SK-N-SH (cell line): ENCODE measurements around the gene SMIM27.

Experiments
- CTCF ChIP-seq: fragments of 200-600 bp; sonication (generic); IDR thresholded peaks from 2 replicates; pipeline ENCODE4 v1.6.1; 2017; ENCODE audit warnings: antibody characterized with exemption, mild to moderate bottlenecking, moderate library complexity
- EP300 ChIP-seq, 2 experiments: IDR thresholded peaks; 2 replicates each; pipeline versions ENCODE4 v1.4.0 to v1.6.1; 2012; ENCODE audit warnings: borderline replicate concordance in 1 of 2, low read depth in 1 of 2, low read length in 1 of 2
- EZH2phosphoT487 ChIP-seq: fragments of 200-600 bp; sonication (generic); IDR thresholded peaks from 2 replicates; pipeline ENCODE4 v1.6.1; 2017; ENCODE audit warnings: low read depth, mixed run types, mild to moderate bottlenecking, antibody characterized with exemption, moderate library complexity, borderline replicate concordance
- FOXM1 ChIP-seq: IDR thresholded peaks from 2 replicates; pipeline ENCODE4 v1.4.0; 2012; ENCODE audit warnings: low read depth, mild to moderate bottlenecking
- IRF3 ChIP-seq: fragments of 150-350 bp; IDR thresholded peaks from 2 replicates; pipeline ENCODE4 v1.6.1; 2016; ENCODE audit warnings: mild to moderate bottlenecking, low read depth, low read length
- MXI1 ChIP-seq: IDR thresholded peaks from 2 replicates; pipeline ENCODE4 v1.6.1; 2012; ENCODE audit warnings: mild to moderate bottlenecking, low read depth, low read length, improper control_type of control experiment
- POLR2AphosphoS5 ChIP-seq: IDR thresholded peaks from 2 replicates; pipeline ENCODE4 v1.6.1; 2012; ENCODE audit warnings: low read depth, low read length
- RAD21 ChIP-seq: IDR thresholded peaks from 2 replicates; pipeline ENCODE4 v1.6.1; 2012; ENCODE audit warnings: mild to moderate bottlenecking, low read length
- SMC3 ChIP-seq: IDR thresholded peaks from 2 replicates; pipeline ENCODE4 v1.6.1; 2012; ENCODE audit warnings: low read depth, low read length, improper control_type of control experiment
- TAF1 ChIP-seq: IDR thresholded peaks from 2 replicates; pipeline ENCODE4 v1.6.1; 2012; ENCODE audit warnings: low read depth, mild to moderate bottlenecking, low read length, moderate library complexity, borderline replicate concordance
- YY1 ChIP-seq: IDR thresholded peaks from 2 replicates; pipeline ENCODE4 v1.4.0; 2012; ENCODE audit warnings: low read depth, mild to moderate bottlenecking
- TF ChIP-seq, protein P1 (sequence below): IDR thresholded peaks from 2 replicates; pipeline ENCODE4 v1.6.1; 2012; ENCODE audit warnings: mild to moderate bottlenecking, low read depth, low read length, moderate library complexity
- TF ChIP-seq, protein P2 (sequence below): IDR thresholded peaks from 2 replicates; pipeline ENCODE4 v1.4.0; 2012; ENCODE audit warnings: low read depth, borderline replicate concordance
- TF ChIP-seq, protein P3 (sequence below): IDR thresholded peaks from 2 replicates; pipeline ENCODE4 v1.4.0; 2012; ENCODE audit warnings: low read depth

- TF ChIP-seq MXI1 (no peak), POLR2AphosphoS5 (no peak), TAF1 (no peak), CTCF (no peak), SMC3 (no peak), EP300 (IDR thresholded peaks at IDR 0.05; ENCODE audit: borderline replicate concordance in 1 of 2, low read depth in 1 of 2, low read length in 1 of 2) (no peak), RAD21 (no peak), FOXM1 (no peak), EZH2phosphoT487 (no peak), YY1 (no peak), IRF3 (no peak)
- TF ChIP-seq, protein P1, sequence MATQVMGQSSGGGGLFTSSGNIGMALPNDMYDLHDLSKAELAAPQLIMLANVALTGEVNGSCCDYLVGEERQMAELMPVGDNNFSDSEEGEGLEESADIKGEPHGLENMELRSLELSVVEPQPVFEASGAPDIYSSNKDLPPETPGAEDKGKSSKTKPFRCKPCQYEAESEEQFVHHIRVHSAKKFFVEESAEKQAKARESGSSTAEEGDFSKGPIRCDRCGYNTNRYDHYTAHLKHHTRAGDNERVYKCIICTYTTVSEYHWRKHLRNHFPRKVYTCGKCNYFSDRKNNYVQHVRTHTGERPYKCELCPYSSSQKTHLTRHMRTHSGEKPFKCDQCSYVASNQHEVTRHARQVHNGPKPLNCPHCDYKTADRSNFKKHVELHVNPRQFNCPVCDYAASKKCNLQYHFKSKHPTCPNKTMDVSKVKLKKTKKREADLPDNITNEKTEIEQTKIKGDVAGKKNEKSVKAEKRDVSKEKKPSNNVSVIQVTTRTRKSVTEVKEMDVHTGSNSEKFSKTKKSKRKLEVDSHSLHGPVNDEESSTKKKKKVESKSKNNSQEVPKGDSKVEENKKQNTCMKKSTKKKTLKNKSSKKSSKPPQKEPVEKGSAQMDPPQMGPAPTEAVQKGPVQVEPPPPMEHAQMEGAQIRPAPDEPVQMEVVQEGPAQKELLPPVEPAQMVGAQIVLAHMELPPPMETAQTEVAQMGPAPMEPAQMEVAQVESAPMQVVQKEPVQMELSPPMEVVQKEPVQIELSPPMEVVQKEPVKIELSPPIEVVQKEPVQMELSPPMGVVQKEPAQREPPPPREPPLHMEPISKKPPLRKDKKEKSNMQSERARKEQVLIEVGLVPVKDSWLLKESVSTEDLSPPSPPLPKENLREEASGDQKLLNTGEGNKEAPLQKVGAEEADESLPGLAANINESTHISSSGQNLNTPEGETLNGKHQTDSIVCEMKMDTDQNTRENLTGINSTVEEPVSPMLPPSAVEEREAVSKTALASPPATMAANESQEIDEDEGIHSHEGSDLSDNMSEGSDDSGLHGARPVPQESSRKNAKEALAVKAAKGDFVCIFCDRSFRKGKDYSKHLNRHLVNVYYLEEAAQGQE = no peak
- TF ChIP-seq, protein P2, sequence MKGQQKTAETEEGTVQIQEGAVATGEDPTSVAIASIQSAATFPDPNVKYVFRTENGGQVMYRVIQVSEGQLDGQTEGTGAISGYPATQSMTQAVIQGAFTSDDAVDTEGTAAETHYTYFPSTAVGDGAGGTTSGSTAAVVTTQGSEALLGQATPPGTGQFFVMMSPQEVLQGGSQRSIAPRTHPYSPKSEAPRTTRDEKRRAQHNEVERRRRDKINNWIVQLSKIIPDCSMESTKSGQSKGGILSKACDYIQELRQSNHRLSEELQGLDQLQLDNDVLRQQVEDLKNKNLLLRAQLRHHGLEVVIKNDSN = no peak
- TF ChIP-seq, protein P3, sequence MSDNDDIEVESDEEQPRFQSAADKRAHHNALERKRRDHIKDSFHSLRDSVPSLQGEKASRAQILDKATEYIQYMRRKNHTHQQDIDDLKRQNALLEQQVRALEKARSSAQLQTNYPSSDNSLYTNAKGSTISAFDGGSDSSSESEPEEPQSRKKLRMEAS = no peak
Measured at GRCh38 chr9:32578976-32579375, 26.8 kb downstream of the SMIM27 start.
